MCF 10A (cell line): ENCODE measurements around the gene SNAP25. TPM values are rescaled to one million over a fixed set of nuclear protein-coding genes. Genes with fewer than 3 reads are reported as not detected.

Source experiments
- BruUV-seq: library from RNA; stranded (reverse); fragments of 400-500 nt; replicated peaks from 2 replicates; lab custom pipeline; 2021; lab: Mats Ljungman, UMichigan
- CTCF ChIA-PET: fragments of 300-600 bp; sonication (Branson Sonifier 250); formaldehyde crosslinking; extraction: SDS; loops from one replicate; lab custom pipeline; 2021; ENCODE audit warnings: antibody characterized with exemption, inconsistent platforms; lab: Yijun Ruan, JAX
- POLR2A ChIA-PET: fragments of 300-600, 350-650 bp; sonication (Branson Sonifier 250); formaldehyde crosslinking; extraction: SDS; loops from one replicate; lab custom pipeline; 2020; ENCODE audit warnings: antibody characterized with exemption, inconsistent platforms; lab: Yijun Ruan, JAX
- DNase-seq: peaks from one replicate; pipeline ENCODE4 v3.0.0-alpha.2; 2018; ENCODE audit not compliant: unreplicated experiment
- H3K27ac Mint-ChIP-seq: one replicate; pipeline ENCODE4 v1.8.0; 2022; ENCODE audit warnings: mild to moderate bottlenecking, low read depth, mixed read lengths; ENCODE audit not compliant: unreplicated experiment
- H3K27me3 Mint-ChIP-seq: one replicate; pipeline ENCODE4 v1.8.0; 2022; ENCODE audit warnings: mixed read lengths; ENCODE audit not compliant: insufficient read depth, unreplicated experiment
- H3K36me3 Mint-ChIP-seq: one replicate; pipeline ENCODE4 v1.8.0; 2022; ENCODE audit warnings: mild to moderate bottlenecking, moderate library complexity, mixed read lengths; ENCODE audit not compliant: insufficient read depth, unreplicated experiment
- H3K4me1 Mint-ChIP-seq: one replicate; pipeline ENCODE4 v1.8.0; 2022; ENCODE audit warnings: mixed read lengths; ENCODE audit not compliant: insufficient read depth, unreplicated experiment
- H3K4me3 Mint-ChIP-seq: one replicate; pipeline ENCODE4 v1.8.0; 2022; ENCODE audit warnings: mild to moderate bottlenecking, moderate library complexity, mixed read lengths; ENCODE audit not compliant: unreplicated experiment
- H3K9me3 Mint-ChIP-seq: one replicate; pipeline ENCODE4 v1.8.0; 2022; ENCODE audit warnings: mixed read lengths; ENCODE audit not compliant: unreplicated experiment
- intact Hi-C: fragments of 100-400 bp; cut with micrococcal nuclease; formaldehyde crosslinking; loops from 2 replicates; pipeline ENCODE4 v1.14.1; 2022
- total RNA-seq: library from RNA; stranded (reverse); gene quantifications from 2 replicates; pipeline ENCODE4 v1.2.3, GENCODE V29; 2022
- TF ChIP-seq, protein P1 (sequence below): fragments of 200-600 bp; IDR thresholded peaks from one replicate; pipeline ENCODE4 v1.8.0; 2022; ENCODE audit warnings: antibody characterized with exemption, mild to moderate bottlenecking; ENCODE audit not compliant: unreplicated experiment

The SNAP25 gene
- total RNA-seq, 1 experiment from 2014 or later: not detected

DNA sequence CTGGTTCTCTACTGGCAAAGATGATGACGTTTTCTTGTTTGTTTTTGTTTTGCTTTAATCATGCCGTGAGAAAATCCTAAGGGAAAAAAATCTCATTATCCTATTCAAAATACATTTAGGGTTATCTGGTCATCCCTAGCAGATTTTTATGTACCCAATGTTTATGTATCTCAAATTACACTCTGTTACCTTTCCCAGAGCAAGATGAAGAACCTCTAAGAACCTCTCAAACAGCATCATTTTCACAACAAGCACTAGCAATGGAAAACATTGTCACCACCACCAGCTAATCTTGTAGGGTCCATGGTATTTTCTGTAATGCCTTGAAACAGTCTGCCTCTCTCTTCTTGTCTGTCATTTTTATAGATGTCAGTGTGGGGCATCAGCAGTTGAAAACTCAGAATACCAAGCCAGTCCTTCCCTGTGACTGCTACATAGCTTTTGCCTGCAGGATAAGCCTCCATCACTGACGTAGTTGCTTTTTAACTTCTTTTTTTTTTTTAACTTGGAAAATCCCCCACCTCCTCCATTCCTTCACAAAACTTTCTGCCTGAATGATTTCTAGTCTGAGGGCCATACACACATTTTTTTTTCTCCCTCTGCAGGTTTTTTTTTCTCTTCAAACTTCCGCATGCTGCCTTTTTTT lies 2.4 kb upstream of the SNAP25 start:
- Mint-ChIP-seq H3K27me3 (peaks cover 36% of the 10 kb centered on the region), H3K9me3 (no peaks in the 10 kb centered on the region), H3K4me3 (no peak overlapping the region), H3K36me3 (no peaks in the 10 kb centered on the region), H3K4me1 (peaks cover 5% of the 10 kb centered on the region), H3K27ac (no peak overlapping the region)
- TF ChIP-seq, protein P1, sequence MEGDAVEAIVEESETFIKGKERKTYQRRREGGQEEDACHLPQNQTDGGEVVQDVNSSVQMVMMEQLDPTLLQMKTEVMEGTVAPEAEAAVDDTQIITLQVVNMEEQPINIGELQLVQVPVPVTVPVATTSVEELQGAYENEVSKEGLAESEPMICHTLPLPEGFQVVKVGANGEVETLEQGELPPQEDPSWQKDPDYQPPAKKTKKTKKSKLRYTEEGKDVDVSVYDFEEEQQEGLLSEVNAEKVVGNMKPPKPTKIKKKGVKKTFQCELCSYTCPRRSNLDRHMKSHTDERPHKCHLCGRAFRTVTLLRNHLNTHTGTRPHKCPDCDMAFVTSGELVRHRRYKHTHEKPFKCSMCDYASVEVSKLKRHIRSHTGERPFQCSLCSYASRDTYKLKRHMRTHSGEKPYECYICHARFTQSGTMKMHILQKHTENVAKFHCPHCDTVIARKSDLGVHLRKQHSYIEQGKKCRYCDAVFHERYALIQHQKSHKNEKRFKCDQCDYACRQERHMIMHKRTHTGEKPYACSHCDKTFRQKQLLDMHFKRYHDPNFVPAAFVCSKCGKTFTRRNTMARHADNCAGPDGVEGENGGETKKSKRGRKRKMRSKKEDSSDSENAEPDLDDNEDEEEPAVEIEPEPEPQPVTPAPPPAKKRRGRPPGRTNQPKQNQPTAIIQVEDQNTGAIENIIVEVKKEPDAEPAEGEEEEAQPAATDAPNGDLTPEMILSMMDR: no peak
- intact Hi-C loops: no loop called here
- no TSS peak for BruUV-seq
- POLR2A ChIA-PET: interaction anchor here (0.6 kb wide), 1 partner anchor 13 kb away, joined by 3 read pairs; no protein-coding TSS in a partner anchor
- CTCF ChIA-PET: interaction anchor here (1.1 kb wide), 1 partner anchor 267 kb away, joined by 5 read pairs; no protein-coding TSS in a partner anchor
- DNase-seq: no peak

DNA sequence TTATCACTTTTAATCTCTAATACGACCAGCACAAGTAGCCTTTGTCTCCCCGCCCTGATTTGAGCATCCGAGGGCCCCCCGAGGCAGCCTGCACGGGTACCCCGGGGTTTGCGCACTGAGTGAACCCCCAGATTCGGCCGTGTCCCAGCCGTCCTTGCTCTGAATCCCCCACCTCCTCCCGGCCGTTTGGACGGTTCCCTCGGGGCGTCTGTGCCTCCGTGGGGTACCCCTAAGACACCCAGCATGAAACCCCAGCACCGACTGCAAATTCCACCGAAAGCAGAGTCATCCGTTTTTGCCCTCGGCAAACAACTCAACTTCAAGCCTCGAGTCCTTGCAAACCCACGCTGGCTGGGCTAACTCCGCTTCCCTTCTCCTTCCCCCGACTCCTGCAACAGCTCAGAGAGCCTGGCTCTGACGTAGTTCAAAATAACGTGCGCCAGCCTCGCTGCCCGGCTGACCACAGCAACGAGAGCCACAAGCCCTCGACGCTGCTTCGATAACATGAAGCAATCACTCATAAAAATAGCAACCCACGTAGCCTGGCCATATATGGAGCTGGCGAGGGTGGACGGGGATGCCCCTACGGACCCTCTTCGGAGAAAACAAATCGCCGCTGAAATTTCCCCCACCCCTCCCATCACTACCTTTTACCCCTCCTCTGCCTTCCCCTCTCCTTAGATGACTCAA lies 764 bp upstream of the SNAP25 start:
- ChIA-PET POLR2A (no interaction called here), CTCF (no interaction called here)
- Mint-ChIP-seq H3K4me1 (peaks cover 5% of the 10 kb centered on the region), H3K4me3 (peak overlapping the region; percentile 40), H3K27me3 (peaks cover 52% of the 10 kb centered on the region), H3K27ac (no peak overlapping the region), H3K36me3 (no peaks in the 10 kb centered on the region), H3K9me3 (no peaks in the 10 kb centered on the region)
- peak; percentile 52 for DNase-seq
- BruUV-seq: no TSS peak
- TF ChIP-seq, protein P1: no peak
- intact Hi-C loops: no loop called here

DNA sequence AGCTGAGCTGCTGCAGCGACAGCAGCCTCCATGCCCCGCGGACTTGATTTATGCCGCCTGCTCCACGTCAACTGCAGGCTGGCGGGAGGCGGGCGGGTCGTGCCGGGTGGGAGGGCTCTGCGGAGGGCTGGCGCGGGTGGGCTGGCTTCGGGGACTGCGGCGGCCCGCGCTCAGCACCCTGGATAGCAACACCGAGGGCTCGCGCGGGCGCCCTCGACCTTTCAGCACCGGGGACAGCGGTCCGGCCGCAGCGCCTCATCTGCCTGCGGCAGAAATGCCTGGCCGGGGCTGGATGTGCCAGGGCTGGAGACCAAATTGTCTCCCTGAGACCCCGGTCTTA lies 792 bp downstream of the SNAP25 start:
- Mint-ChIP-seq H3K4me1 (peaks cover 5% of the 10 kb centered on the region), H3K27ac (no peak overlapping the region), H3K36me3 (no peaks in the 10 kb centered on the region), H3K9me3 (no peaks in the 10 kb centered on the region), H3K27me3 (peaks cover 67% of the 10 kb centered on the region), H3K4me3 (peak overlapping the region; percentile 40)
- ChIA-PET POLR2A (no interaction called here), CTCF (interaction anchor here (0.5 to 0.9 kb wide), 2 partner anchors 229 to 305 kb away, joined by 3 to 5 read pairs; no protein-coding TSS in a partner anchor)
- TF ChIP-seq, protein P1: no peak
- no TSS peak for BruUV-seq
- intact Hi-C loops: loop anchor here (1.0 kb wide), 1 partner anchor 104 kb away; no protein-coding TSS in a partner anchor
- peak; percentile 63 for DNase-seq

DNA sequence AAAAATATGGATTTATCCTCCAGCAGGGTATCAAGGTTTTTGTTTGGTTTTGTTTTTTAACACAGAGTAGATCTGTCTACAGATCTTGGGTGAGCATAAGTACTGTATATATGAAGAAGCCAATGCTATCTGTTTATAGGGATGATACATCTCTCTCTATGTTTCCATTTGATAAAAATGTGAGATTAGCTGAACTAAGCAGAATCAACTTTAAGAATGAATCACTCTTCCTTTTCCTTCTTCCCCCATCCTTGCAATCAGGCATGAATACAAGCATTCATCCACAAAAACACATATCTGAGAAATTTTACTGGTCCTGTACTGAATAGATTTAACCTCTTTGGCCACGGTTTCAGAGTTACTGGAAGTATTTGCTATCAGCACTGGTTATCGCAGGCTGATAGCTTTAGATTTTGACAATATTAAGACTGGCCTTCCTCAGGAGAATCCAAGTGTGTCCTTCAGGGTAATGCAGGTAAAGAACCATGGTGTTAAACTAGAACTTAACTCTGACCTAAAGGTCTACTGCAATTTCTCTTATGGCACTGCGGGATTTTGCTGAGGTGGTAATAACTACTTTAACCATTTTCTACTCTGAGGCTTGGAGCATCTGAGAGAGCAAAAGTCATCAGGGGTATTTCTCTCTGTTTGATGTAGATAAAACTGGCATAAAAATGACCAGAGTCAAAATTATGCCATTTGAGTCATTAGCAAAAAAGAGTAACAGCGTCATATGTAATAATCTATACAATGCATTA lies 1.5 kb downstream of the SNAP25 start:
- no peaks in the 10 kb centered on the region for H3K9me3 Mint-ChIP-seq
- POLR2A ChIA-PET: no interaction called here
- intact Hi-C loops: loop anchor here (1.0 to 10.0 kb wide), 2 partner anchors 105 to 205 kb away; no protein-coding TSS in a partner anchor

More for the DNA sequence above, 1.5 kb downstream of the SNAP25 start:
- no TSS peak for BruUV-seq
- no peaks in the 10 kb centered on the region for H3K36me3 Mint-ChIP-seq
- peaks cover 74% of the 10 kb centered on the region for H3K27me3 Mint-ChIP-seq
- peaks cover 5% of the 10 kb centered on the region for H3K4me1 Mint-ChIP-seq
- CTCF ChIA-PET: interaction anchor here (0.5 to 0.9 kb wide), 2 partner anchors 230 to 306 kb away, joined by 3 to 5 read pairs; no protein-coding TSS in a partner anchor
- no peak overlapping the region for H3K27ac Mint-ChIP-seq
- no peak overlapping the region for H3K4me3 Mint-ChIP-seq
- DNase-seq: no peak
- TF ChIP-seq, protein P1: no peak
